Measurements from ENCODE around the gene TRIM7. TPM values are rescaled to one million over a fixed set of nuclear protein-coding genes. Genes with fewer than 3 reads are reported as not detected.
A peak's percentile ranks its signal among the peaks of the same experiment; 100 is the strongest.

The TRIM7 gene
- total RNA-seq, 2 experiments from 2014 or later: 3.4 to 3.8 TPM

- Mint-ChIP-seq H3K4me1 (ENCODE audit: low read depth) (peaks cover 70% of the 10 kb centered on the region), H3K27ac (peak overlapping the region; percentile 99), H3K4me3 (peak overlapping the region; percentile 99), H3K27me3 (peaks cover 34% of the 10 kb centered on the region), H3K9me3 (peaks cover 4% of the 10 kb centered on the region), H3K36me3 (ENCODE audit: low read depth) (peaks cover 56% of the 10 kb centered on the region)
- ATAC-seq (ENCODE audit: poor library complexity) (no peak), DNase-seq (peak in 2 of 14 experiments; percentile 24 to 44)
- H3K4me1 ChIP-seq (ENCODE audit: insufficient read depth, low read length): peaks cover 67% of the 10 kb centered on the region
- no peaks in the 10 kb centered on the region for H3K36me3 ChIP-seq (ENCODE audit: insufficient read depth, low read length)
- peaks cover 0 to 15% of the 10 kb centered on the region in 2 experiments for H3K9me3 ChIP-seq (ENCODE audit: control insufficient read depth in 1 of 2, insufficient read depth in 1 of 2, low read length in 2 of 2)
- intact Hi-C loops (cut with DNase I, micrococcal nuclease): no loop called here
- no peak overlapping the region for H3K27ac ChIP-seq (ENCODE audit: low read depth in 1 of 2, low read length in 2 of 2)
- TF ChIP-seq CTCF (IDR thresholded peaks at IDR 0.05): no peak
- CTCF ChIA-PET: interaction anchor here (2.1 kb wide), 1 partner anchor 22 kb away, joined by 12 read pairs; no protein-coding TSS in a partner anchor
- POLR2A ChIA-PET: interaction anchor here (5.7 to 8.3 kb wide), 4 partner anchors 13 to 74 kb away, joined by 61 to 292 read pairs (median 163); partner anchors contain the start of genes TRIM41, TRIM52 and TRIM7
- no peaks in the 10 kb centered on the region for H3K27me3 ChIP-seq (ENCODE audit: control insufficient read depth in 1 of 2, insufficient read depth in 2 of 2, low read length in 2 of 2)
- H3K4me3 ChIP-seq (ENCODE audit: low read length): no peak overlapping the region
Observed at GRCh38 chr5:181186986-181187499, 18.0 kb downstream of the TRIM7 start.

GRCh38 chr5:181186022-181186421 lies 19.0 kb downstream of the TRIM7 start:
- DNase-seq (peak in 1 of 14 experiments; percentile 37), ATAC-seq (ENCODE audit: poor library complexity) (no peak)
- ChIA-PET CTCF (interaction anchor here (2.2 to 2.6 kb wide), 2 partner anchors 14 to 75 kb away, joined by 21 to 23 read pairs; partner anchors contain the start of gene TRIM52), POLR2A (interaction anchor here (1.9 to 8.3 kb wide), 6 partner anchors 13 to 75 kb away, joined by 20 to 292 read pairs (median 44); partner anchors contain the start of genes TRIM41, TRIM52 and TRIM7)
- peaks cover 66% of the 10 kb centered on the region for H3K4me1 Mint-ChIP-seq (ENCODE audit: low read depth)
- H3K4me3 Mint-ChIP-seq: peak overlapping the region; percentile 49
- H3K4me3 ChIP-seq (ENCODE audit: low read length): no peak overlapping the region
- H3K9me3 Mint-ChIP-seq: peaks cover 4% of the 10 kb centered on the region
- no peak overlapping the region for H3K27ac ChIP-seq (ENCODE audit: low read depth in 1 of 2, low read length in 2 of 2)
- no peaks in the 10 kb centered on the region for H3K27me3 ChIP-seq (ENCODE audit: control insufficient read depth in 1 of 2, insufficient read depth in 2 of 2, low read length in 2 of 2)
- peak overlapping the region; percentile 99 for H3K27ac Mint-ChIP-seq
- peaks cover 60% of the 10 kb centered on the region for H3K4me1 ChIP-seq (ENCODE audit: insufficient read depth, low read length)
- peaks cover 45% of the 10 kb centered on the region for H3K36me3 Mint-ChIP-seq (ENCODE audit: low read depth)
- intact Hi-C loops (cut with DNase I, micrococcal nuclease): no loop called here
- no peaks in the 10 kb centered on the region for H3K36me3 ChIP-seq (ENCODE audit: insufficient read depth, low read length)
- peaks cover 24% of the 10 kb centered on the region for H3K27me3 Mint-ChIP-seq
- no peak for TF ChIP-seq CTCF (IDR thresholded peaks at IDR 0.05)
- H3K9me3 ChIP-seq (ENCODE audit: control insufficient read depth in 1 of 2, insufficient read depth in 1 of 2, low read length in 2 of 2): peaks cover 0 to 15% of the 10 kb centered on the region in 2 experiments

GRCh38 chr5:181185560-181185959 lies 19.4 kb downstream of the TRIM7 start:
- Mint-ChIP-seq H3K9me3 (peaks cover 4% of the 10 kb centered on the region), H3K4me3 (peak overlapping the region; percentile 49), H3K27ac (peak overlapping the region; percentile 99), H3K4me1 (ENCODE audit: low read depth) (peaks cover 66% of the 10 kb centered on the region), H3K36me3 (ENCODE audit: low read depth) (peaks cover 43% of the 10 kb centered on the region), H3K27me3 (peaks cover 23% of the 10 kb centered on the region)
- POLR2A ChIA-PET: interaction anchor here (1.8 to 3.9 kb wide), 6 partner anchors 12 to 76 kb away, joined by 7 to 48 read pairs (median 23); partner anchors contain the start of genes TRIM41, TRIM52 and TRIM7
- H3K27me3 ChIP-seq (ENCODE audit: control insufficient read depth in 1 of 2, insufficient read depth in 2 of 2, low read length in 2 of 2): no peaks in the 10 kb centered on the region
- H3K4me3 ChIP-seq (ENCODE audit: low read length): no peak overlapping the region
- DNase-seq: no peak
- intact Hi-C loops (cut with DNase I, micrococcal nuclease): loop anchor here in 1 of 2 experiments (2.0 kb wide), 1 partner anchor 27 kb away; no protein-coding TSS in a partner anchor
- TF ChIP-seq CTCF (IDR thresholded peaks at IDR 0.05): no peak
- peaks cover 58% of the 10 kb centered on the region for H3K4me1 ChIP-seq (ENCODE audit: insufficient read depth, low read length)
- H3K36me3 ChIP-seq (ENCODE audit: insufficient read depth, low read length): no peaks in the 10 kb centered on the region
- CTCF ChIA-PET: interaction anchor here (1.8 to 2.6 kb wide), 6 partner anchors 13 to 76 kb away, joined by 5 to 23 read pairs (median 14); partner anchors contain the start of genes TRIM41 and TRIM52
- peaks cover 0 to 15% of the 10 kb centered on the region in 2 experiments for H3K9me3 ChIP-seq (ENCODE audit: control insufficient read depth in 1 of 2, insufficient read depth in 1 of 2, low read length in 2 of 2)
- H3K27ac ChIP-seq (ENCODE audit: low read depth in 1 of 2, low read length in 2 of 2): no peak overlapping the region
- ATAC-seq (ENCODE audit: poor library complexity): no peak

Data from CD4-positive, alpha-beta T cell (primary cell).